Activated naive CD8-positive, alpha-beta T cell (primary cell): Measurements from ENCODE around the gene NKAIN4.

Experiments used
- H3K27ac Mint-ChIP-seq: one replicate; pipeline ENCODE4 v1.8.0; 2021; ENCODE audit warnings: mixed read lengths
- H3K27me3 Mint-ChIP-seq: one replicate; pipeline ENCODE4 v1.8.0; 2021; ENCODE audit warnings: mixed read lengths
- H3K36me3 Mint-ChIP-seq: one replicate; pipeline ENCODE4 v1.8.0; 2021; ENCODE audit warnings: mixed read lengths
- H3K4me1 Mint-ChIP-seq: one replicate; pipeline ENCODE4 v1.8.0; 2021; ENCODE audit warnings: low read depth, mixed read lengths
- H3K4me3 Mint-ChIP-seq: one replicate; pipeline ENCODE4 v1.8.0; 2021; ENCODE audit warnings: mild to moderate bottlenecking, mixed read lengths
- H3K9me3 Mint-ChIP-seq: one replicate; pipeline ENCODE4 v1.8.0; 2021; ENCODE audit warnings: low read depth, mixed read lengths

Gene NKAIN4

DNA sequence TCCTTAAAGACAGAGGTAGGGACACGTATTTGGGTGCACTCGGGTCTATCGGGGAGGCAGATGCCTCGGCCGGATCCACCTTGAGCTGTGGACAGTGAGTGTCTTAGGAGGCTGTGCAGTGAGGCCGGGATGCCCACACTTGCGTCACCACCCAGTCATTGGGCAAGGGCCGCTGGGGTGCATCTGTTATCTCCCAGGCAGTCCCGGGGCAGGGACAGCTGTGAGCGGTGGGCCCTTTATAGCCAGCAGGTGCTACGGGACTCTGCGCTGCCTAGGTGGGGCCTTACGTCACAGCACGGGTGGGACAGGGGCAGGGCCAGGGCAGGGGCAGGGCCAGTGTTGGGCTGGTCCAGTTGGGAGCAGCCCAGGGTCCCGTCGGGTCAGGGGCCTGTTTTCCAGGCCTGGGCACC, 38.0 kb upstream of the NKAIN4 start:
- Mint-ChIP-seq H3K4me3 (no peak overlapping the region), H3K4me1 (peaks cover 4% of the 10 kb centered on the region), H3K36me3 (no peaks in the 10 kb centered on the region), H3K27me3 (no peaks in the 10 kb centered on the region), H3K27ac (no peak overlapping the region), H3K9me3 (no peaks in the 10 kb centered on the region)

DNA sequence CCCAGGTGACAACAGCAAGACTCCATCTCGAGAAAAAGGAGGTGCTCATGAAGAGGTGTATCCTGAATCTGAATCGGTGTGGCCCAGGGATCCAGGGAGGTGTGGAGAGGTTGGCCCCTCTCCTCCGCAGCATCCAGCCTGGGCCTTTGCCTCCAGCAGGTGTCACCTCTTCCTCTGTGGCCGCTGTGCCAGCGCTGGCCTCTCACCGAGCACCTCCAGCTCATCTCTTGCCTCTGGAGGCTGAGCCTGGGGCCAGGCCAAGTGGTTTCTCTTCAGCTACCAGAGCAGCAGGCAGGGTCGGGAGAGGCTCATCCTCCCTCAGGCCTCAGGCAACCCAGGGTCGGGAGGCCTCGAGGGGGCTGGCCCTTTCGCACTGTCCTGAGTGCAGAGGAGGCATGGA, 37.5 kb upstream of the NKAIN4 start:
- Mint-ChIP-seq H3K4me3 (no peak overlapping the region), H3K27ac (no peak overlapping the region), H3K27me3 (no peaks in the 10 kb centered on the region), H3K4me1 (peaks cover 4% of the 10 kb centered on the region), H3K9me3 (no peaks in the 10 kb centered on the region), H3K36me3 (no peaks in the 10 kb centered on the region)

DNA sequence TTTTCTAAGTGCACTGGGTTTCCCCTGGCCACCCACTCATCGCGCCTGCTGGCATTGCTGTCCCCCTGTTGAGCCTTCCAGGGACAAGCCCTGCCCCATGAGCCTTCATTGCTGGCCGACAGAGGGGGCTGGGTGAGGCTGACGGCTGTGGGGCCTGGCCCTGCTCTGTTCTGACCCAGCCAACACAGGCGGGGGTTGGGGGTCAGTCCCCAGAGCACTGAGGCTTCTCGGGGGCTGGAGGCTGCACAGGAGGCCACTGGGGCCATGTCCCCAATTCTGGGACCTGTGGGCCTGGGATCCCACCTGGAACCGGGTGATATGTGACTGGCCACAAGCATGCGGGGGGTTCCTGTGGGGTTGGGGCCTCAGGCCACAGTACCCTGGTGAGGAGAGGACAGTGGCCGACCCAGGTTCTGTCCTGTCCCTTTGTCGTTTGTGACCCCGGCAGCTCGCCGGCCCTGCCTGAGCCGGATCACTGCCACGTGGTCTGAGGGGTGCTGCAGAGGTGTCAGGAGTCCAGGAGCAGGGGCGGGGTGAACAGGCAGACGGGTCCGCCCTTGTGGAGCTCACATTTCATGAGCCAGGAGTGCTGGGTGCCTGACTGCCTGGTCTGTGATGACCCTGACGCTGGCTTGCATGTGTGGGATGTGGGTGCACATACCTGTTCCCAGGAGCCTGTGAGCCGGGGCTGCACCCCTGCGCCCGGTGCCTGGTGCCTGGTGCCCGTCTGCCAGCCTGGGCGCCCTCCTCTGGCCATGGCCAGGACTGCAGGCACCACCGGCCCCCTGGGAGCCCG, 36.6 kb upstream of the NKAIN4 start:
- Mint-ChIP-seq H3K36me3 (no peaks in the 10 kb centered on the region), H3K27ac (no peak overlapping the region), H3K9me3 (no peaks in the 10 kb centered on the region), H3K4me3 (no peak overlapping the region), H3K27me3 (no peaks in the 10 kb centered on the region), H3K4me1 (peaks cover 4% of the 10 kb centered on the region)

DNA sequence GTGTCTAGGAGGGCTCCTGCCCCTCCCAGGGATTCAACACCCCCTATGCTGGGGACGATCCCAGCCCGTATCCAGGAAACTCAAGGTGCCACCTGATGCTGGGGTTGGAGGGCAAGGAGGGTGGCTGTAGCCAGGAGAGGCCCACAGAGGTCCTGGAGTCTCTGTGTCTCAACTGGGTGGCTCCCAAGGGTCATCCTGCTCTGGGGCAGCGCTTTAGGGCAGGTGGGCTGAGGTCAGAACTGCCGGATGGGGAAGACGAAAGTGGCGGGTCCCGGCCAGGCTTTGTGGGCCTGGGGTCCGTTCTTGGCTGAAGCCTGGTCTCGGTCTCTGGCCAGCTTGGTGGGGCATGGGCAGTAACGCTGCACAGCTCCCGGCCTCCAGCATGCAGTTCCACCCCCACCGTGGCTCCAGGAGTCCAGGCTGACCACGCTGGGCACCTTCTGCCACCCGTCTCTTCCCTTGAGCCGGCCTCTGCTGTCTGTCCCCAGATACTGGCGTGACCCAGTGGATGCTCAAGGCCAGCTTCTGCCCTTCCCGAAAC, 35.9 kb upstream of the NKAIN4 start:
- no peaks in the 10 kb centered on the region for H3K36me3 Mint-ChIP-seq
- peaks cover 1% of the 10 kb centered on the region for H3K4me1 Mint-ChIP-seq
- H3K9me3 Mint-ChIP-seq: no peaks in the 10 kb centered on the region
- no peaks in the 10 kb centered on the region for H3K27me3 Mint-ChIP-seq
- H3K4me3 Mint-ChIP-seq: no peak overlapping the region
- H3K27ac Mint-ChIP-seq: no peak overlapping the region

DNA sequence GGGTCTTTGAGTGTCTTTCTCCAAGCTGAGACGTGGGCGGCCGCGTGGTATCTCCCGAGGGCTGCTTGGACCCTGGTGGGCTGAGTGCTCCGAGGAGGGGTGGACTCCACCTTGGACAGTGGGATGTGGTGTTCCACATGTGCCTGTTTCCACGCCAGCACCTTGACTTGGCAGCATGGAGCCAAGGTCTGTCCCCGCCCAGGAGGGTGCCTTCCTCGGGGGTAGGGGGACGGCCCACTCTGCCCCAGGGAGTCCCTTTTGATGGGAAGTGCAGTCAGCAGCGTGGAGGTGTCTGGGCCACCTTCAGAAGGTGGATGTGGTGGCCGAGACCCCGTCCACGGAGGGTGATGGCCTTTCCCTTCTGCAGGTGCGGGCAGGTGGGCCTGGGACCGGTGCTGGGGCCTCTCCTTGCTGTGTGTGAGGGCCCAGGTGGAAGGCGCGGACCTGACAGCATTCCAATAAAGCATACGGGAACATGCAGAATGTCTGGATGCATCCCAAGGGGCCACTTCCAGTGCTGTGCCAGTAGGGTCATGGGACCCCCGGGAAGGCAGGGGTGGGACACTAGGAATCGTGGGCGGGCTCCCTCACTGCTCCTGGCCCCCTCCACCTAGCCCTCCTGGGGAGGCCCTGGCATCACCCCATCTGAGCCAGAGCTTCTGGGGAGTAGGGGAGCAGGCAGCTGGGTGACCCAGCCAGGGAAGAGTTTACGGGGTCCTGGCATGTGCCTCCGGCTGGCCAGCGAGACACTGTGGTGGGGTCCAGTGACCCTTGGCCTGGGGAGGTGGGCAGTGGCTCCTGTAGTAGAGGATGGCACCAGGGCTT, 35.3 kb upstream of the NKAIN4 start:
- H3K27me3 Mint-ChIP-seq: no peaks in the 10 kb centered on the region
- no peaks in the 10 kb centered on the region for H3K36me3 Mint-ChIP-seq
- no peak overlapping the region for H3K4me3 Mint-ChIP-seq
- H3K4me1 Mint-ChIP-seq: no peaks in the 10 kb centered on the region
- H3K27ac Mint-ChIP-seq: no peak overlapping the region
- no peaks in the 10 kb centered on the region for H3K9me3 Mint-ChIP-seq

DNA sequence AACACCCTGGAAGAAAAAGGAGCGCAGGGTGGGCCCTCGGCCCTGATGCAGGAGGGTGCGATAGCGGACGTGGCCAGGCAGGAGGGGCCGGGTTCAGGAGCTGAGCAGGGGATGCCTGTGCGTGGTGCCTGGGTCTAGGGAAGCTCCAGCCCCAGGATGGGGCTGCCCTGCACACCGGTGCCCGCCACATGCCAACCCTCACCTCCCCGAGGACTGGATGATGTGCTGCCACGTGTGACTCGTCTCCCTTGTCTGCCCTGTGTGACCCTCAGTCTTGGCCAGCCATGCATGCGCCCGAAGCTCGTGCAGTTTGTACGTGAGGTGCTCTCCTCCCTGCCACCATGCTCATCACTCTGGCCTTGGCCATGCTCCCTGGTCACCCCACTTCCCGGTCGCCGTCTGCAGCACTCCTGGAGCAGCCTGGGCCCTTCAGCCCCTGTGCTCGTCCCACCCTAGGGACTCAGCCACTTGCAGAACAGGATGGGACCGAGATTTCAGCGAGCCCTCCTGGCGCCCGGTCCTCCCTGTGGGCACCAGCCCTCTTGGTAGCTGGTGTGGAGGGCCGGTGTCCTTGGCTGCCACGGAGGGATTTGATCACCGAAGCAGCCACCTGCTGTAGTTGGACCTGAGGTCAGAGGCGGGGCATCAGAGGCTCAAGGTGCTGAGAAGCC, 34.5 kb upstream of the NKAIN4 start:
- Mint-ChIP-seq H3K27ac (no peak overlapping the region), H3K4me1 (peaks cover 1% of the 10 kb centered on the region), H3K27me3 (no peaks in the 10 kb centered on the region), H3K9me3 (no peaks in the 10 kb centered on the region), H3K36me3 (no peaks in the 10 kb centered on the region), H3K4me3 (no peak overlapping the region)

DNA sequence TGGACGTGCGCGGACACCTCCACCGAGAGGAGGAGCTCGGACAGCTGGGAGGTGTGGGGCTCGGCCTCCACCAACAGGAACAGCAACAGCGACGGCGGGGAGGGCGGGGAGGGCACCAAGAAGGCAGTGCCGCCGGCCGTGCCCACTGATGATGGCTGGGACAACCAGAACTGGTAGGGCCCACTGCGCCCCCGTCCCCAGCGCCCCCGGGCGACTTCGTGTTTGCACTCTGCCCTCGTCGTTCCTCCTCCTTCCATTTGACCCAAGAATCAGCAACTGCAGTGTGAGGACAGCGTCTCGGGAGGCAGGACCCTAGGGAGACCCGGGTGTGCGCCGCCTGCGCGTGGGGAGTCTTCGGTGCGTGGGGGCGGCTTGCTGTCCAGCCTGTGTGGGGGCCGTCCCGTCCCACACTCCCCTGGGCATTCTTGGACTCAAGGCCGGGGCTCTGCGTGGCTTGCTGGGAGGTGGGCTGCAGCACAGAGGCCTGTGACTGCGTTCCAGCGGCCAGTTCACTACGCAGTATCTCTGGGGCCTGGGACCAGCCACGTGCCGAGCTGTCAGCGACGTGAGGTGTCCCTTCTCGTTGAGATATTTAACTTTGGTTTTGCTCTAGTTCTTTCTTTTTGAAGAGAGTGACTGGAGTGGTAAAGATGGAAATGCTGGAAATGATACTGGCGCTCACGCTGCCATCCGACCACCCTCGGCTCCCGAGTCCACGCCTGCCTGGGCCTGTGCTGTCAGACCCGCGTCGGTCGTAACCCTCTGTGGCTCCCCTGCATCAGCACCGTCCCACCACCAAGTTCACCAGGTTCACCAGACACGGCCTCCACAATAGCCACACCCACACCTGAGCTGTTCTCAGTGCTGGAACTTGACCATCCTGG, 33.7 kb upstream of the NKAIN4 start:
- H3K27ac Mint-ChIP-seq: no peak overlapping the region
- H3K9me3 Mint-ChIP-seq: no peaks in the 10 kb centered on the region
- no peaks in the 10 kb centered on the region for H3K36me3 Mint-ChIP-seq
- no peak overlapping the region for H3K4me3 Mint-ChIP-seq
- no peaks in the 10 kb centered on the region for H3K27me3 Mint-ChIP-seq
- H3K4me1 Mint-ChIP-seq: peaks cover 1% of the 10 kb centered on the region

DNA sequence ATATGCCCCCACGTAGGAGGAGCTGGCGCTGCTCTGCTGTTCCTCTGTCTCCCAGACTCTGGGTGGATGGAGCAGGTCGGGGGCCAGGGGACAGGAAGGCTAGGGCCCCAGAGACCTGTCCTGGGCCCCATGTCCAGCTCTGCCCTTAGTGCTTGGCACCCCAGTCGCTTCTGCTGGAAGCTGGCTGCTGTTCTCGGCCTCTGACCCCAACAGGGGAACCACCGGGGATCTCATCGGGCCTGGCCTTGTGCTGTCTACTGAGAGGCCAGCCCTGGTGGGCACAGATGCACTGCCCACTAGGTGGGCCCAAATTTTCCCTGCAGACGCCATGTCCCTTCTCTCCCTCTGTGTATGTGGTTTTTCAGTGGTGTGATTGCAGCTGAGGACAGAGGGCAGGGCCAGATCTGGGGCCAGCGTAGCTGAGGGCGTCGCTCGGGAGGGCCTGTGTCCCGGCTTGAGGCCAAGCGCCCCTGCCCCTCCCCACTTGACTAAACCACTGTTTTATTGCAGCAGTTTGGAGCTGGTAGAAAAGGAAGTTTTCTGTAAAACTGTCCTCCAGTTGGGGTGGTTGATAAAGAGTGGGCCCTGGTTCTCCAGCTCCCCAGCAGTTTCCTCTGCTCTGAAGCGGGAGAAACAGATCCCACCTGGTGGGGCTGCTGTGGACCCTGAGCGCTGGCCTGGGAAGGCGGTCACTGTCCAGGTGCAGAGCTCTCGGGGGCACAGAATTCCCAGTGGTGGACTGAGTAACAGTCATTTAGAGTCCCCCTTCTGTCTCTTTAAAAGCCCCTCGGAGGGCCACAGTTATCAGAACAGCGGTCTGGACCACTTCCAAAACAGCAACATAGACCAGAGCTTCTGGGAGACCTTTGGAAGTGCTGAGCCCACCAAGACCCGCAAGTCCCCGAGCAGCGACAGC, 32.8 kb upstream of the NKAIN4 start:
- Mint-ChIP-seq H3K4me3 (no peak overlapping the region), H3K27ac (no peak overlapping the region), H3K36me3 (no peaks in the 10 kb centered on the region), H3K27me3 (no peaks in the 10 kb centered on the region), H3K4me1 (peaks cover 1% of the 10 kb centered on the region), H3K9me3 (no peaks in the 10 kb centered on the region)

DNA sequence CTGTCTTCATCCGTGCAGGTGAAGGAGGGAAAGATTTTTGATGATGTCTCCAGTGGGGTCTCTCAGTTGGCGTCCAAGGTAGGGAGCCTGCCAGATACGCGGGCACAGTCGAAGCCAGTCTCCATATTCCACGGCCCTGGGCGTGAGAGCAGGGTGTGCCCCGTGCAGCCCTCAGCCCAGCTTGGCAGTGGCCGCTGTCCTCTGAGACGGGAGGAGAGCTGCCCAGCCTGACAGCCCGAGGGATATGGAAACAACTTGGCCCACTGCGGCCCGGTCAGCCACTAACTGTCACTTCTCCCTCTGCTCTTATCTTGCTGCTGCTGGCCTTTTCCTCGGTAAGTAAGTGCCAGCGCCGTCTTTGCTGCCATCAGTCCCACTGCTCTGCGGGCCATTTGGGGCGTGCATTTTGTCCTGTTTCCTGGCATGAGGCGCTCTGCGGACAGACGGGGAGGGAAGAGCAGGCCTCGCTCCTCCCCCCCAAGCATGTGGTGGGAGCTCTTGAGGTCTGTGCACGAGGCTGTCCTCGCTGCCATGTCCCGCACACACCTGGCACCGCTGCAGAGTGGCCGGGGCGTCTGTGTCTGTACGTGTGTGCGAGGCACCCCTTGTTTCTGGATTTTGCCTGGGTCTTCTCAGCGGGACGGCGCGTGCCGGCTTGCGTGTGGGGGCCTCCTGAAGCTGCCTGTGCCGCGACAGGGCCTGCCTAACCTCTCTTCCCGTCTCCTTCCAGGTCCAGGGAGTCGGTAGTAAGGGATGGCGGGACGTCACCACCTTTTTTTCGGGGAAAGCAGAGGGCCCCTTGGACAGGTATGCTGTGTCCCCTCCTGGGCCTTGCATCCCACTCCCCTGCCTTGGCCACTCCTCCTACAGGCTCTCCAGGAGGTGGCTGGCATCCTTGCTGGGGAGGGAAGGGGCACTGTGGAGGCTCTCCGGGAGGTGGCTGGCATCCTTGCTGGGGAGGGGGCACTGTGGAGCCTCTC, 31.7 kb upstream of the NKAIN4 start:
- H3K36me3 Mint-ChIP-seq: no peaks in the 10 kb centered on the region
- H3K27ac Mint-ChIP-seq: no peak overlapping the region
- no peaks in the 10 kb centered on the region for H3K9me3 Mint-ChIP-seq
- peaks cover 1% of the 10 kb centered on the region for H3K4me1 Mint-ChIP-seq
- no peak overlapping the region for H3K4me3 Mint-ChIP-seq
- no peaks in the 10 kb centered on the region for H3K27me3 Mint-ChIP-seq

DNA sequence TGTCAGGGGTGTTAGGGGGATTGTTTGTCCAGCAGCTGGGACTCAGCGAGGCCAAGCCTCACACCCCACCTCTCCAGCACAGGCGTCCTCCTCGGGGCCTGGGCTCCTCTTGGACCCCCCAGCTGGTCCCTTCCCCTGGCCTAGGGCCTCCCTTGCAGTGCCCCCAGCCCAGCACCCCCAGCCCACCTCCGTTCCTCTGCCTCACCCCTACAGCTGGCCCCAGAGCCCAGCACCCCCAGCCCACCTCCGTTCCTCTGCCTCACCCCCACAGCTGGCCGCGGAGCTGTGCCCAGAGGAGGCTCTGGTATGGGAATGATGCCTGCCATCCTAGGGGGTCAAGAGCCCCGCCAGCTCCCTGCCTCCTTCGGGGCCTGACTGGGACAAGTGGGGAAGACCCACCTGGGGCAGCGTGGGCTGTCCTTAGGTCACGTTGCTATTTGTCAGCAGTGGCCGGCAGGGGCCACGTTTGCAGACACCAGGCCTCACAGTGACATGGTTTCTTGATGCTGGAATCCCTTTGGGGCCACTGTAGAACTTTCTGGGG, 30.8 kb upstream of the NKAIN4 start:
- Mint-ChIP-seq H3K27ac (no peak overlapping the region), H3K4me3 (no peak overlapping the region), H3K4me1 (peaks cover 1% of the 10 kb centered on the region), H3K27me3 (no peaks in the 10 kb centered on the region), H3K9me3 (no peaks in the 10 kb centered on the region), H3K36me3 (no peaks in the 10 kb centered on the region)

DNA sequence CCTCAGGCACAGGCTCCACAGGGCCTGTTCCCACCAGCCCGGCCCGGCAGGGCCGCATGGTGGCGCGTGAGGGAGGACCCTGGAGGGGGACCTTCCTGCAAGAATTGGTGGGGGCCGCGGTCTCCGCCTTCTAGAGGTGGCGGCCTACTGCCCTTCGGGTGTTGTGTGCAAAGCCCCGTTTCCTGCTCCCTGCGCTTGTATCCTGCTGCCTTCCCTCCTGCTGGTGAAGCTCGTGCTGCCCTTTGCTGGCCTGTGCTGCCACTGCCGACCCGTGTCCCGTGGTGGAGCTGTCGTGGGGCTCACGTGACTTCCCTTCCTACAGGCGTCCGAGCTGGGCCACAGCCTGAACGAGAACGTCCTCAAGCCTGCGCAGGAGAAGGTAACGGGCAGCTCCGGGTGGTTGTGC, 30.3 kb upstream of the NKAIN4 start:
- Mint-ChIP-seq H3K27me3 (no peaks in the 10 kb centered on the region), H3K4me1 (peaks cover 1% of the 10 kb centered on the region), H3K36me3 (no peaks in the 10 kb centered on the region), H3K9me3 (no peaks in the 10 kb centered on the region), H3K27ac (no peak overlapping the region), H3K4me3 (peak overlapping the region; percentile 73)

DNA sequence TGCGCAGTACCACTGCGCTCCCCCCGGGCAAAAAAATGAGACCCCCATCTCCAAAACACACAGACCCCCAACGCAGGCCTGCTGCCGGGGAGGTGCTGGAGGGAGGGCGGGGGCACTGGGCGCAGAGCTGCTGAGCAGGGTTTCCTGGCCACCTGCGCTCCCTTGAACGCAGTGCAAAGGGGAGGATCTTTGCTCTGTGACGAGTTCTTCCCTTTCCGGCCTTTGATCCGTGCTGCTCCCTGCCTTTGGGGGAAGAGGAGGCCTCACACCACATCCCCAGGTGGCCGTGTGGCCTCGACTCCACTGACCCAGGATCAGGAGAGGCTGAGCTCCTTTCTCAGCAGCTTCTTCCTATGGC, 29.8 kb upstream of the NKAIN4 start:
- Mint-ChIP-seq H3K4me3 (peak overlapping the region; percentile 73), H3K27me3 (no peaks in the 10 kb centered on the region), H3K9me3 (no peaks in the 10 kb centered on the region), H3K36me3 (no peaks in the 10 kb centered on the region), H3K27ac (no peak overlapping the region), H3K4me1 (peaks cover 1% of the 10 kb centered on the region)
